Epithelial cell of proximal tubule (primary cell): ENCODE measurements around the gene CHD6. TPM values are rescaled to one million over a fixed set of nuclear protein-coding genes. Genes with fewer than 3 reads are reported as not detected.

Source experiments
- DNase-seq: peaks from one replicate; pipeline ENCODE4 v3.0.0-alpha.2; 2011; ENCODE audit warnings: low read depth
- H3K4me3 ChIP-seq: 2 replicates; pipeline ENCODE4 v1.5.1; 2011; ENCODE audit warnings: low read depth, mild to moderate bottlenecking, low read length
- CTCF ChIP-seq: conservative IDR thresholded peaks from 2 replicates; pipeline ENCODE4 v1.5.1; 2012; ENCODE audit warnings: low read depth, mild to moderate bottlenecking, low read length
- total RNA-seq: library from RNA; depleted of rRNA; stranded (reverse); fragments of >200 nt; gene quantifications from 2 replicates; pipeline ENCODE4 v1.2.3, GENCODE V29; 2015

CHD6 gene
- total RNA-seq, 1 donor from 2014 or later: 22.3 TPM

- H3K4me3 ChIP-seq: no peak overlapping the region
- no peak for TF ChIP-seq CTCF
- DNase-seq: no peak
These were observed 10.4 kb downstream of the CHD6 start for GRCh38 chr20:41607791-41608190.

DNA sequence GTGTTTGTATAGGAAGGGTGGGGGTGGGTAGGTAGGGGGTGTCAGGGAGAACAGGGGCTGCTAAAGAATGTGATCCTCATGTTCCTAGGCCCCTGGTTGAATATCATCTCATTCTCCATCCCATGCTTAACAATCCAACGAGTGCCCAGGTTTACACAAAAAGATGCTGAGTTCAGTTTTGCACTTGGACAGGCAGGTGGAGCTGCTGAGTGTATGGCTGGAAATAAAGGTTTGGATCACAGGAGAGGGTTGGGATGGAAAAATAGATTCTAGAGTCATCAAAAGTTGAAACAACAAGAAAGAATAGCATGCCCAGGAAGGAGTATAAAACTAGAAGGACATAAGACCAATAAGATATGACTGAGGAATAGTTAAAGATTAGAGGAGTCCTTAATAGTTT, 14.2 kb downstream of the CHD6 start:
- DNase-seq: no peak
- H3K4me3 ChIP-seq: no peak overlapping the region
- TF ChIP-seq CTCF: peak; percentile 36

- H3K4me3 ChIP-seq: no peak overlapping the region
- no peak for TF ChIP-seq CTCF
- DNase-seq: no peak
These were observed 16.4 kb downstream of the CHD6 start for GRCh38 chr20:41601742-41602141.

GRCh38 chr20:41600926-41601631, 17.1 kb downstream of the CHD6 start:
- no peak for DNase-seq
- H3K4me3 ChIP-seq: no peak overlapping the region
- TF ChIP-seq CTCF: no peak

- no peak for TF ChIP-seq CTCF
- H3K4me3 ChIP-seq: no peak overlapping the region
- DNase-seq: no peak
These were observed 18.5 kb downstream of the CHD6 start for GRCh38 chr20:41599699-41600104.

DNA sequence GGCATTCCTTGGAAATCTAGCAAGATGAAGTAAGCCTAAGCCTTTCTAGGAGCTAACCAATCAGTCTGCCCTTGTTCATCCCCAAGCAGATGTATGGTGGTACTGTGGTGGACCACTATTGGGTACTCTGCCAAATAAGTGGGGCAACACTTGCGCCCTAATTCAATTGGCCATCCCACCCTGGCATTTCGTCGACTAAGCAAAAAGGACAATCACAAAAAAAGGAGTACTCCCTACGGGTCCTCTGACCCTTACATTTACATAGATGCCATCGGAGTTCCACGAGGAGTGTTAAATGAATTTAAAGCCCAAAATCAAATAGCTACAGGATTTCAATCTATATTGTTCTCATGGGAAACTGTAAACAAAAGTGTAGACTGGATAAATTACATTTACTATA, 19.5 kb downstream of the CHD6 start:
- no peak overlapping the region for H3K4me3 ChIP-seq
- DNase-seq: no peak
- no peak for TF ChIP-seq CTCF
